Fibroblast of the conjunctiva (primary cell): ENCODE data around the gene CCDC85C.

Source experiments
- DNase-seq: peaks from one replicate; pipeline ENCODE4 v3.0.0-alpha.2; 2010; ENCODE audit warnings: low read depth

CCDC85C gene

DNA sequence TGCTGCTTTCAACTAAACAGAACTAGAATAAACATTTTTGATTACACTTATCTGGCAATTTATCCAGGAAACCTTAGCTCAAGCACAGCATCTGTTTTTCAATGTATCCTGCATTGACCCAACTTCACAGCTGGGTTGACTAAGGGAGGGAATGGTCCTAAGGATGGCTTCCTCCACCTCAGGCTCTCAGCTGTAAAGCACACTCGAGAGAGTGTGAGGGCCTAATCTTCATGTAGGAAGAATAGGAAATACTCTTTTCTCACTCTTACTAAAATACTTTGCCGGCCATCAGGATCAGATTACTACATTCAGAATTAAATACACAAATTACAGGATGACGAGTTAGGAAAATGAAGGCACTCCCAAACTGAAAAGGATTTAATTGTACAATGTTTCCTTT, 130.5 kb downstream of the CCDC85C start:
- no peak for DNase-seq

DNA sequence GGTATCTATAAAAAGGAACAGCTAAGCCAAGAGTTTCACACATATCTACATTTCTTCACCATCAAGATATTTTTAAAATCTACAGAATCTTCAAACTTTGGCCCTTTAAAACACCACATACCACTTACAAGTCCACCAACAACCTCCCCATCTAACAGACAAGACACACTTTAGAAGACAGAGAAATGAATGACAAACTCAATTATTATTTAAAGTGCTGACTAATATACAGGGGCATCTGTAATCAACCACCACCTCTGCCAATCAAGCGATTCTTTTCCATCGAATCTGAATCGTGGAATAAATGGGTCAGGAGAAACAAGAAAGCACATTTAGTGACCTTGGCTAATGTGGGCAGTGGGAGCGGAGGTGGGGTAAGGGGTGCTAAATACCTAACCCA, 131.1 kb downstream of the CCDC85C start:
- DNase-seq, result no peak

DNA sequence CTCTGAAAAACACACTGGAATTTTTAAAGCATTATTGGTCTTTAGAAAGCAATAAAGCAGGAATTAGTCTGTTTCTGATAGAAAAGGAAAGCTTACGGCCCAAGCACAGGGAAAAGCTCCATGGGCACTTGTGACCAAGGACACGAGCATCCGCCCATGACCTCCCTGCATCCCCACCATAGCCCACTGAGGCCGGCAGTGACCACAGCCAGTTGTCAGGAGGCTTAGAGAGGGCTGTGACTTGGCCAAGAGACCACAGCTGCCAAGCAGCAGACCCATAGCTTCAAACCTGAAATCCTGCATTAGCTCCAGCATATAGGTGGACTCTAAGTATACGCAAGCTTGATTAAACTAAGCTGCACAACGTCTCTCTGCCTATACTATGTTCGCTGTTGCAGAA, 132.3 kb downstream of the CCDC85C start:
- no peak for DNase-seq

DNA sequence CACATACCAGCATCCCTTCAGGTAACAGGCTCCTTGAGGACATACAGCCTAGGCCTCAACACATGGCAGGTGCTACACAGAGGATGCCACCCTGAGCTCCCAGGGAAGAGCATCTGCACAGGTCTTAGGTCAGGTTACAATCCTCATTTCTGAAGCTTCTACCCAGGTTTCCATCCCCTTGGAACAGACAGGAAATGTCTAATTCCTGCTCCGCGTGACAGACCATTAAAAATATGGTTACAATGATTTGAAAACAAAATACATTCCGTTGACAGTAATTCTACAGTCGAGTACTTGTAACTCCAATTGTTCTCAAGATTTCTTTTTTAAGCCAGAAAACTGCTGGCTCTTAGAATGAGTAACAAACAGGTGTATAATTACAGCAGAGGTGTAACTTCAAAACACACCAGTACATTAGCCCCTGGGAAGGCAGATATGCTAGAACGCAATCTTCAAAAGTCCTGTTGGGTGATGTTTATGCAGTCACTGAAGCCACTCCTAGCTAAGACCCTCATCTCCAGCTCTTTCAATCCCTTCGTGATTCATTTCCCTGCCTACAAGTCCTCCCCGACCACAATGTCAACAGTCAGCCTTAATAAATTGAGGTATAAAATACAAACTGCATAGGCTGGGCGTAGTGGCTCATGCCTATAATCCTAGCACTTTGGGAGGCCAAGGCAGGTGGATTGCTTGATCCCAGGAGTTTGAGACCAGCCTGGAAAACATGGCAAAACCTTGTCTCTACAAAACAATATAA, 135.0 kb downstream of the CCDC85C start:
- DNase-seq, result no peak

DNA sequence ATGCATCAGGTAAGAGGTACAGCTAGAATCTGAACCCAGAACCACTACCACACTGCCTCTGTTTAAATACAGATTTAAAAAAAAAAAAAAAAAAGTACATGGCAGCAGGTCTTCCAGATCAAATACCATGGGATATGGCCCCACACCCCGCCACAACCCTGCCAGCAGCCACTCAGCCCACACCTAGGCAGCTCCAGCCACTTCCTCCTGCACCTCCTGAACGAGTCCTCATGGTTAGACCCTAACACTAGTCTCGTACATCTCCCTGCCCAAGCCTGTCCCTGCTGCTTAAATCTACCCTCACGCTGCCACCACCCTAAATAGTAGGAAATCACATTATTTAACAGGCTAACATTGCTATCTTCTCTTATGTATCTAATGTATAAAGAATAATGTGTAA, 135.9 kb downstream of the CCDC85C start:
- DNase-seq, result no peak

DNA sequence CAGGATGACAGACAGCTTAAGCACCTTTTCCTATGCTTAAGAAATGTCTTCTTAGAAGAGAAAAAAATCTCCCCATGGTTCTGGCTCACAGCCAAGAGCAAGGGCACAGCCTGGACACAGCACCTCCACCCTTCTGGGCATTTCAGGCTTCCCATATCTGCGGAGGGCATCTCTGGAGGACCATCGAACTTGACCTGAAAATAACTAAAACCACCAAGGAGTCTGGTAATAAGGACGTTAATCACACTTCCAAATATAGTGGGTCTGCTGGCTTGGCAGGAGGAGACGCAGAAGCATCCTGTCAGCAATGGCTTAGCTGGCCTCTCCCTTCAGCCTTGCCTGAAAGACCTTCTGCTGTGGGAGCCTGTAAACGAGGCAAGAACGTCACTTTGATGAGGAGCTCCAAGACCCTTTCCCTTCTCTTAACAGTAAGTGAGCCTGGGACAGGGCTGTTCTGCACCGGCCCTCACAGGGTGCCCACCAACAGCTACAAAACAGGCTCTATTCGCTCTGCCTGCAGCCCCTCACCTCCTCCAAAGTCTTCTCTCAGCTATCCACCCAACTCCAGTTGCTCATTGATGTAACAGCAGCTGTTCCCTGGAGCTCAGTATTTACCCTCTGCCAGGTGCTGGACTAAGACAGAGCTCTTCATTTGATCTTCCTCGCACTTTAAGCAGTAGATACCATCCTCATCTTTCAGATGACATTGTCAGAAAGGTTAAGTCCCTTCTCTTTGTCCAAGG, 136.5 kb downstream of the CCDC85C start:
- DNase-seq, result no peak

DNA sequence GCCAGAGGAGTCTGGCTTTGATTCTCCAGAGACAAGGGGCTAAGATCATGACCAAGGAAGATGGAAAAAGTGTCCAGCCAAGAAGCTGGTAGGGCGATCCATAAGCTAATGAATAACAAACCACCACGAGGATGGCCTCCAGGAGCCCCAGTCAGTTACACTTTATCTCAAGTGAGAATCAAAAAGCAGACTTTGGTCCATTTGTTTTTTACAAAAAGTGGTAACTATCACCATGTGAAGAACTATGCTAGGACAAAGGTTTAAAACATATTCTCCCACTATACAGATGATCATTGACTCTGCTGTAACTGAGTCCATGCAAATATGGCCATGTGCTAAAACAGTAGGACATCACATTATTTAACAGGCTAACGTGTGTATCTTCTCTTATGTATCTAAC, 137.2 kb downstream of the CCDC85C start:
- DNase-seq, result no peak

DNA sequence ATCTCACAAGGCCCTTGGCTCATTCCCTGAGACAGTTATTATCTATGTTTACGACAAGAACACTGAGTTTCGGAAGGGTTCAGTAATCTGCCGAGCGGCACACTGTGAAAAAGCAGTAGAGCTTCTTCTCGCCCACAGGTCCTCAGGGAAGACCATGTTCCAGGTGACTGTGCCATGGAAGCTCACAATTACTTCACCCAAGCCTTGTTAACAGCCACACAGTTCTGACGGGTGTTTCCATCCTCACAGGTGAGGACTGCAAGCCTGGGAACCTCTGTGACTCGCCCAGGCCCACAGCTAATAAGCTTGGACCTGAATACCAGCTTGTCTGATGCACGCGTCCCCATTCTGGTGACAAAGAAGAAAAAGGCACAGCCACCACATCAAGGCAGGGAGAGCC, 138.7 kb downstream of the CCDC85C start:
- no peak for DNase-seq

DNA sequence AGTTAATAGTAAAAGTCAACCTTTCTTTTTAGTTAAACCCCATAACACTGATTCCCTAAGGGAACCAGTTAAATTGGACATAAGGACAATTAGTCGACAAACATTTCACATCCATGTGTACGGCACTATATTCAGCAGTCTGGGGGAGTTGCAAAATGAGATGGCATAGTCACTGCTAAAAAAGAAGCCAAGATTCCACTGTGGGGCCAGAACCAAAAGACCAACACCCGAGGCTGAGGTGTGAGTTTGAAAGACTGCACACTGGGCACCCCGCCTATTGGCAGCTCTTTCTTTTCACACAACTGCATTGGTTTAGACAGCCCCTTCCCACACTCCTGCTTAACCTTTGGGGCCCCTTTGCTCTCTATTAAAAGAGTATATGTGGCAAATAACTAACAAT, 140.0 kb downstream of the CCDC85C start:
- no peak for DNase-seq

DNA sequence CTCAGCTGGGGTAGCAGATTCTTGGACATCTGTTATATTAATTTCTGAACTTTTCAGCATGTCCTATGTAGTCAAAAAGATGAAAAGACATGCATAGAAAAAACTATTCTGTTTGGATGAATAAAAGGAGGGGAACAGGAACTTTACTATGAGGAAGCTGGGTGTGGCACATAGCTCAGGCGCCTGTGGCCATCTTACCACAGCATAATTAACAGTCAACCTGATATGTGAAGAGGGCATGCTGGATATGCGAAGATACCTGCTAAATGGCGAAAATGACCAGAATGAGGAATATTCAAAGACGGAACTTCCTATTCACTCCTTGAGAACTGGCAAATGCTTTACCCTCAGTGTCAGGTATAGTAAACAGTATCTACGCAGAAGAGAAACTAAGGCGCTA, 141.8 kb downstream of the CCDC85C start:
- DNase-seq, result no peak

DNA sequence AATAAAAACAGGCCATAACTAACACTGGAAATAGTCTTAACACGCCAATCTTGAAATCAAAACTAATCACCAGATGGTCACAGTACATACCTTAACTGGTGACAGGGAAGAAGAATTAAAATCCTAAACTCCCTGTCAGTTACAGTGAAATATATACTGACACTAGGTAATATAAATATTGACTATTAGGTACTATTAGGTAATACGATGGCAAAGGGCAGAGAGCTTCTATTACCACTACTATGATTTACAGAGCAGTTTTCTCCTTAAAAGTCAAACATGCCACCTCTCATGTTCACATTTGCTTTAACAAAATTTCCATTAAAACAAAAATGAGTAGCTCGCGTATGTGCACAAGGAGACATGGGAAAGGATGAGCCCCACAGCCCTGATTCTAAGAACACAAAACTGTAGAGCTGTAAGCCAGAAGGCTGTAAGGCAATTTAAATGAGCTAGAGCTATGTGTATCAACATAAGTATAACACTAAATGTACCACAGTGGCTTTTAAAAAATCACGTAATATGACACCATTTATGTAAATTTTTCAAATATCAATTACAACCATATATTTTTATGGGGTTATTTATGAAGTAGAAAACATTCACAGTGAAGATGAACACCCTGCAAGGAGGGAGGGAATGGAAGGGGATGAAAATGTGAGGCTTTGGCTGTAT, 142.5 kb downstream of the CCDC85C start:
- no peak for DNase-seq

DNA sequence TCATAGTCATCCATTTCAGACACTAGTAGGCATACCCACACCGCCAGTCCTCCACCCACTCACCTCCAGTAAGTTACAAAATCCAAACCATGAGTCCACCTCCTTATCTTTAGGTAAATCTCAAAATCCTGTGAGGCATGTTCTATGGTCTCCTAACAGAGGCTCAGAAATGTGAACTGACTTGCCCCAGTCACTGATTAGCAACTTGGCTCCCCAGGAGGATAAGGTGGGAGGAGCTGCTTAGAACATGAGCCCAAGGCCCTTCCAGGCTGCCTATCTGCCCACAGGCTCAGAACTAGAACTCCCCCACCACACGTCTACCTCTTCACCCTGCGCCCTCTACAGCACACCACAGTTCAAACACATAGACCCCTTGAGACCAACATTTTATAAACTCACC, 143.2 kb downstream of the CCDC85C start:
- DNase-seq, result no peak

DNA sequence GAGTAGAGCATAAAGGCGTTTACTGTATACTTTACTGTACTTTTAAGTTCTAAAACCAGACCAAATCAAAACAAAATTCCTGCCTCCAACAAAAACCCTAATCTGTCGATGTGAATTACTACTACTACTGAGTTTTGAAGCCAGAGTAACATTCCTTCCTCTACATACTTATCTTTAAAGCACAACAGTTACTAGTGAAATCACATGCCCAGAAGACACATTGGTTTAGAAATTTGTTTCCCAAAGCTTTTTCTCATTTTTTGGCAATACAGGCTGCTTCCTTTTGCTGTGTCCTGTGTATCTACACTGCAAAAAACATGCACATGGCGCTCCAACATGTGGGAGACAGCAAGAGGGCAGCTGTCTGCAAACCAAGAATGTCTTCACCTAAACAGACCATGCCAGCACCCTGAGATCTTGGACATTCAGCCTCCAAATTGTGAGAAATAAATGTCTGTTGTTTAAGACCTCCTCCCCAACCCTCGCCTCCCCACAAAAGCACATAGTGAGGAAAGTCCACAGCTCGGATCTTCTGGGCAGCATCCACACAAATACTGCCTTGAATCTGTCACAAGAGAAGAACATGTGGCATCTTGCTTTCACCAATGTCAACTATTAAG, 144.4 kb downstream of the CCDC85C start:
- no peak for DNase-seq

DNA sequence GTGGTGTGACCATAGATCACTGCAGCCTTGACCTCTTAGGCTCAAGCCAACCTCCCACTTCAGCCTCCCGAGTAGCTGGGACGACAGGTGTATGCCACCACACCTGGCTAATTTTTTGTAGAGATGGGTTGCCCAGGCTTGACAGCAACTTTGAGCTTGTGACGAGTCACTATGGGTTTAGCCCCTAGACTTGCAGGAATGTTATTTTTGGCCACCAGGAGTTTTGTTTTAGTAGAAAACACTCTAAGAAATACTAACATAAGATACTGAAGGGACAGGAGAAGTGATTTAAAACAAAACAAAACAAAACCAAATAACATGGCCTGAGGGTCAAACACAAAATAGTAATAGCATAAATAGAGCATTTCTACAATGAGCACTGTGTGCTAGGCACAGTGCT, 149.8 kb downstream of the CCDC85C start:
- DNase-seq, result no peak

DNA sequence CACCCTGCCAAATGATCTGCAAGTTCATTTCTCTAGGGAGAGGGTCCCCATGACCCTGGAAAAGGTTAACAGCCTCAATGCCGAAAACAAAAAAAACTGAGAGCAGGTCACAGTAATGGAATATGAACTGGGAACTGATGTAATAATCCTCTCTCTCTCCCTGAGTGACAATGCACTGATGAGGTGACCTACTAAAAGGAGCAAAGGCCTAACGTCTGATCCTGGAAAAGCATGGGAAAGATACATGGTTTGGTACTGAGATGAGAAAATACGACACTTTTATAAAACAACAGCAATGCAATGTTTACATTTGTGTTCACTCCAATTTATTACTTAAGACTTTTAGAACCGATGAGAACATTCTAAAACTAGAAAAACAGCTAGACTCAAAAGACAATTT, 151.0 kb downstream of the CCDC85C start:
- no peak for DNase-seq

DNA sequence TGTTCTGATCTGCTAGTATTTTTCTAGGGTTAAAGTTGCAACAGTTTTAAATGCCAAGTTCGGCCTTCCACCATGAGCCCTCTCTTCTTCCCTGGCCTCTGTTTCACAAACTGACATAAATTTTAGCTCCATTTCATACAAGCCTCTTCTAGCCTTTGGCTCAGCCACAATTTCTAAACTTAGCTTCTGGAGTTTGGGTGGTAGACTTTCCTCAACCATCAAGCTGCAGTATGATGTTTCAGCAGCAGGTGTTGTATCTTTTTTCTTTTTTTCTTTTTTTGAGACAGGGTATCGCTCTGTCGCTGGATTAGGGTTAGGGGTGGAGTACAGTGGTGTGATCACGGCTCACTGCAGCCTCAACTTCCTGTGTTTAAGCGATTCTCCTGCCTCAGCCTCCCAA, 152.8 kb downstream of the CCDC85C start:
- no peak for DNase-seq

DNA sequence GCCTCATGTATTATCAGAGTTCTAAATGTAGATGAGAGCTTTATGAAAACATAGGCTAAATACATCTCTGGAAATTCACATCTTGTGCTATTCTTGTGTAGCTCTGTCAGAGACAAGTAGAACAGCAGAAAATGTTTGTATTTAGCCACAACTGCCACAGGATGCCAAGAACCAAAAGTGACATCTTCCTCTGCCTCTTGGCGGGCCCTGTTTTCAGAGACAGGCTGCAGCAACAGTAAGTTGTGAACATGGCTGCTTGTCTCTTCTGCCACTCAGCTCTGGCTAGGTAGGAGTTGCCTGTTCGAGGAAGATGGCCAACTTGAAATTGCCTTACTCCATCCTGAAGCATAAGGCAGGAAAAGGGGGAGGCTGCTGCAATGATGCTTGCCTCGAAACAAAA, 153.7 kb downstream of the CCDC85C start:
- DNase-seq, result no peak
